Spleen (tissue), 3 donors: ENCODE data around the gene ABLIM2.

Experiments
- POLR2A ChIP-seq, 3 donors: fragments of 450-650 bp; IDR thresholded peaks; one replicate each; pipeline ENCODE4 v1.5.1; 2017; ENCODE audit warnings: antibody characterized with exemption in 3 of 3, mild to moderate bottlenecking in 1 of 3
- POLR2AphosphoS5 ChIP-seq, 3 donors: sonication (generic); formaldehyde crosslinking; IDR thresholded peaks; one replicate each; pipeline ENCODE4 v1.5.1; 2017; ENCODE audit warnings: antibody characterized with exemption in 3 of 3

- TF ChIP-seq POLR2A (IDR thresholded peaks at IDR 0.05) (no peak), POLR2AphosphoS5 (IDR thresholded peaks at IDR 0.05) (no peak)
These were observed 107.0 kb downstream of the ABLIM2 start for GRCh38 chr4:8051644-8052043.
